D721Med (cell line): ENCODE data around the gene MALL.
"Not testable (repeated sequence)": the region's sequence is repeated elsewhere in the genome, so short reads cannot be mapped to it uniquely, and the experiment has no call there.

Experiments
- DNase-seq: peaks from one replicate; pipeline ENCODE4 v3.0.0; 2011; ENCODE audit warnings: low spot score; ENCODE audit not compliant: insufficient read length
- FAIRE-seq: peaks from 2 replicates; lab custom pipeline; 2011; peaks lifted over from hg19 to GRCh38; lab: Jason Lieb, UNC
- TF ChIP-seq, protein P1 (sequence below): IDR thresholded peaks from 2 replicates; pipeline ENCODE4 v1.5.1; 2012; ENCODE audit warnings: mild to moderate bottlenecking, control low read depth; ENCODE audit not compliant: insufficient read depth; ENCODE audit errors: missing control alignments

Gene MALL

DNA sequence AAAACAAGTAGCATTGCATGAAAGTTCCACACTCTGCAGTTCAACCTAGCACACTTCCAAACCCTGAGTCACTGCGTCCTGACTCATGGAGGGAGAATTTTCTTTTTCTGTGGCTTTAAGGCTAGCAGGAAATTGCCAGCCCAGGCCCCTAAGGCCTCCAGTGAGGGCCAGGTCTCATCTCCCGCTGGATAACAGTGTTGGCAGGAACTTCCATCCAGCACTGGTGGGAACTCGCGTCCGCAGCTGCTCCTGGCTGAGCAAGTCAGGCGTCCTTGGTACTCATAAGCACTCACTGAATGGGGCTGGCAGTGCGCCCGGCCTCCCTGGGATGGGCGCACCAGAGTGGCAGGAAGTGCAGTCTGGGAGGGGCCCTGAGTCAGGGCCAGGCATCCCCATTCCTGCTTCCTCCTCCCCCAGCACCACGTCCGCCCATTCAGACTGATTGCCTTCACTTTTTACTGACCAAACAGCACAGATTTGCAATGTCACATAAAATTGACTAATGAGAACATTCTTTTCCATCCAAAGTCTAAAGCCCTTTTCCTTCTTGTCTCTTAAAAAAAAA, 14.3 kb downstream of the MALL start:
- TF ChIP-seq, protein P1, sequence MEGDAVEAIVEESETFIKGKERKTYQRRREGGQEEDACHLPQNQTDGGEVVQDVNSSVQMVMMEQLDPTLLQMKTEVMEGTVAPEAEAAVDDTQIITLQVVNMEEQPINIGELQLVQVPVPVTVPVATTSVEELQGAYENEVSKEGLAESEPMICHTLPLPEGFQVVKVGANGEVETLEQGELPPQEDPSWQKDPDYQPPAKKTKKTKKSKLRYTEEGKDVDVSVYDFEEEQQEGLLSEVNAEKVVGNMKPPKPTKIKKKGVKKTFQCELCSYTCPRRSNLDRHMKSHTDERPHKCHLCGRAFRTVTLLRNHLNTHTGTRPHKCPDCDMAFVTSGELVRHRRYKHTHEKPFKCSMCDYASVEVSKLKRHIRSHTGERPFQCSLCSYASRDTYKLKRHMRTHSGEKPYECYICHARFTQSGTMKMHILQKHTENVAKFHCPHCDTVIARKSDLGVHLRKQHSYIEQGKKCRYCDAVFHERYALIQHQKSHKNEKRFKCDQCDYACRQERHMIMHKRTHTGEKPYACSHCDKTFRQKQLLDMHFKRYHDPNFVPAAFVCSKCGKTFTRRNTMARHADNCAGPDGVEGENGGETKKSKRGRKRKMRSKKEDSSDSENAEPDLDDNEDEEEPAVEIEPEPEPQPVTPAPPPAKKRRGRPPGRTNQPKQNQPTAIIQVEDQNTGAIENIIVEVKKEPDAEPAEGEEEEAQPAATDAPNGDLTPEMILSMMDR = no peak
- DNase-seq = no peak
- FAIRE-seq = no peak

DNA sequence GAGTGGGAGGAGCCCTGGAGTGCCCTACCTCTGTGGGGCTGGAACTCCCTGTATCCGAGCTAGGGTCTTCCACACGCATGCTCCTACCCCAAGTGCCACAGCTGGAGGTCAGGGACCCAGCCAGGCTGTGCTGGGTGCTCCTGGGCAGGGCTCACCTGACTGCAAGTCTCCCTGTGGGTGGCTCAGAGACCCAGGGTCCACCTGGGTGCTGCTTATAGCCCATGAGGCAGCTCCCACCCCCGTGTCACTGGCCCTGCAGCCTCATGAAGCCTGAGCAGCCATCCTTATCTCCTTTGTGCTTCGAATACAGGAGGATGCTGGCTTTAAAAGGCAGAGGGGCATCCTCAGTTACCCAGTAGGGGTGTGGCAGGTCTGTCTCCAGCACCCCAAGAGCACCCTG, 14.7 kb downstream of the MALL start:
- DNase-seq, FAIRE-seq: not testable (repeated sequence)

GRCh38 chr2:110100480-110100879, 15.1 kb downstream of the MALL start:
- DNase-seq (no peak), FAIRE-seq (no peak)
- TF ChIP-seq, protein P1 = no peak

DNA sequence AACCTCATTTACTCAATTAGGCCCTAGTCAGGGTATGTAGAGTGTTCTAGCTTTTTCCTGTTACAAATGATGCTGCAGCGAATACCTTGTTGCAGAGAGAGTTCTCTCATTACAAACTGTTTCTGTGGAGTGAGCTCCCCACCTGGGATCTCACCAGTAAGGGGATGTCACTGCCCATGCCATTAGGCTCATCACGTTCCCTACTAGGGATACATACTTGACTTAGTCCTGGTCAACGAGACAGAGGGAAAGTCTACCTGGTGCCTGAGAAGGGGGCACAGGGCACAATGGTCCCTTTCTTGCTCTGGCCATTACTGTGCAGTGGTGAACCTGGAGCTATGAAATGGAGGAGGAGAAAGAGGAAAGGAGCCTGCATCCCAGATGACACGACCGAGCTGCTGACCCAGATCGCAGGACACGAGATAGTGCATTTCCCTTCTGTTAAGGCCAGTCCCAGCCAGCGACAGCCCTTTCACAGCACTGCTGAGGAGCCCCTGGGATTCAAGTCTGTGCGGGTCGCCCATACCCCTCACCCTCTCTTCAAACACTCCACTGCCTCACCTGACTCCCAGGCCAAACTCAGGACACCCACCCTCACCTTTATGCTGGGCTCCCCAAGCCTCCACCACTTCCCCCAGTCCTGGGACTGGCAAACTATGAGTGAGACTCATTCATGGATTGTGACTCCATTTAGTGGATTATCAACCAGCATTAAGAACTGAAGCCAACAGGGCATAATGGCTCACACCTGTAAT, 16.0 kb downstream of the MALL start:
- FAIRE-seq (no peak), DNase-seq (no peak)
- TF ChIP-seq, protein P1 = no peak

DNA sequence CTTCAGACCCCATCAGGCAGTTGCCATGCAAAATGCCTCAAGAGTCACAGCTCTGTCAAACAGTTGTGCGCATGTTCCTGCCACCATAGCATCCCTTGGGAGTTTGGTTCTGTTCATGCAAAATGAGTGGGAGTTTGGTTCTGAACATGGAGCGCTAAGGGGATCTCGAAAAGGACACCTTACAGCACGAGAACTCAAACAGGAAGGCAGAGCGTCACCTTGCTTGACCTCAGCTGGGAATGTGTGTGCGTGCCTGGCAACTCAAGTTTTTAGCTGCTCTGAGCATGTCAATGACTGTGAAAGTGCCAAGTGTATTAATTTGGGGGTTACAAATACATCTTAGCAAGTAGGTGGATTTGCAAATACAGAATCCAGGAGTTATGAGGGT, 16.6 kb downstream of the MALL start:
- TF ChIP-seq, protein P1 = no peak
- DNase-seq (no peak), FAIRE-seq (no peak)

DNA sequence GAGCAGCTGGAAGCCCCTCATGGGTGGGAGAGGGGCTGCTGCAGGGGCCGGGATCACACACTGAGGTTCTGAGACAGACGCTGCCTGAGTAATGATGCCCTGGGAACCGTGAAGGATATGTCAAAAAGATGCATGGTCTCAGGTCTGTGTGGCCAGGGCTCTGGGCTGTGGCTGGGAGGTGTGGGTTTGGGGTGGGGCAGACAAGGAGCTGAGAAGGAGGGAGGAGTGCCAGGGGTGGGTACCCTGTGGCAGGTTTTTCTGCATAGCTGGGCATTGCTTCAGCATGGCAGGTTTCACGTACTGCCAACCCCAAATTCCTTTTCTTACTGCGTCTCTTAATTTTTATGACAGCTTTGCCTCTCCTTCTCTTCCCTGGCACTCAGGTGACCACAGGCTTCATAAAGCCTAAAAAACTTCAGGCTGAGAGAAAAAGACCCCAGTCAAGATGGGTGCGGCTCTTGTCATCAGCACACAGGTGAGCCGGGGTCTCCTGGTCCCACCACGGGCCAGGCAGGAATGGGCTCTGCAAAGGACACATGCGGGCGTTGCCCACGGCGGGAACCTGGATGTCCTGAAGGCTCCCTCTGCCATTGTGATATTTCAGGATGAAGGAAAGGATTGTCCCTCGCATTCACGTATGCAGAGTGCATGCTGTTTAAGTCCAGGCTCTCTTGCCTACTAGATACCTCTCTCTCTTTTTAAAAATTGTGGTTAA, 18.0 kb downstream of the MALL start:
- FAIRE-seq (no peak), DNase-seq (no peak)
- TF ChIP-seq, protein P1 = no peak

- TF ChIP-seq, protein P1 = no peak
- FAIRE-seq = no peak
Observed at GRCh38 chr2:110095994-110096633, 19.5 kb downstream of the MALL start.

GRCh38 chr2:110094884-110095534, 20.6 kb downstream of the MALL start:
- FAIRE-seq = not testable (repeated sequence)

More at GRCh38 chr2:110095994-110096633, 19.5 kb downstream of the MALL start:
- no peak for DNase-seq

DNA sequence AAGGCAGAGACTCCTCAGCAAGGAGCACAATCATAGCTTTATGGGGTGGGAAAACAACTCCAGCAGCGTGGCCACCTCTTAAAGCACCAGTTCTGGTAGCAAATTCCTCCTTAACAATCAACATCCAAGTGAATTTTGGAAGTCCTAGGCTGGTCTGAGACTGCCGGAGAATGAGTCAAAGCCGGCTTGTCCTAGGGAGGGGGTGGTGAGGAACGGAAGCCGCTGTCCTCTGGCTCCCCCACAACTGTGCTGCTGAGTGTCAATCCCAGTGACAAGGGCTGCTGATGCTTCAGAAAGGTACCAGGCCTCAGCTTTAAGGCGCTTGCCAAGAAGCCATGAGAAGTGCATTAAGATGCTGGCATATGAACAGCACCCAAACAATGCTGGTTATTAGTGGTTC, 21.7 kb downstream of the MALL start:
- not testable (repeated sequence) for DNase-seq, FAIRE-seq

More at GRCh38 chr2:110094884-110095534, 20.6 kb downstream of the MALL start:
- not testable (repeated sequence) for DNase-seq

GRCh38 chr2:110090164-110090563, 25.5 kb downstream of the MALL start:
- FAIRE-seq, DNase-seq: not testable (repeated sequence)
